Stomach (tissue), 9 donors: ENCODE measurements around the gene ADARB2. TPM values are rescaled to one million over a fixed set of nuclear protein-coding genes. Genes with fewer than 3 reads are reported as not detected.

Experiments used
- DNase-seq, 2 donors: peaks; one replicate each; pipeline versions ENCODE4 v3.0.0 to v3.0.0-alpha.2; 2013 to 2019
- H3K27ac ChIP-seq, 5 donors: fragments of 200-600 bp in 4 of 5; sonication (generic) in 4 of 5; one replicate each; pipeline ENCODE4 v1.5.1; 2013 to 2019; ENCODE audit warnings: mild to moderate bottlenecking in 1 of 5, moderate library complexity in 1 of 5
- H3K27me3 ChIP-seq, 3 donors: fragments of 200-600 bp; sonication (generic); one replicate each; pipeline ENCODE4 v1.5.1; 2017 to 2019; ENCODE audit warnings: mixed run types in 1 of 3
- H3K36me3 ChIP-seq, 4 donors: fragments of 200-600 bp; sonication (generic); 1 replicate in 3 of 4; 2 replicates in 1 of 4; pipeline ENCODE4 v1.5.1; 2016 to 2019
- H3K4me1 ChIP-seq, 4 donors: fragments of 200-600 bp; sonication (generic); one replicate each; pipeline ENCODE4 v1.5.1; 2016 to 2019
- H3K4me3 ChIP-seq, 4 donors: fragments of 200-600 bp; sonication (generic) in 3 of 4; one replicate each; pipeline ENCODE4 v1.5.1; 2016 to 2019; ENCODE audit warnings: mild to moderate bottlenecking in 1 of 4
- H3K9me3 ChIP-seq, 4 donors: fragments of 200-600 bp; sonication (generic); one replicate each; pipeline ENCODE4 v1.5.1; 2016 to 2019
- EP300 ChIP-seq: sonication (generic); formaldehyde crosslinking; IDR thresholded peaks from one replicate; pipeline ENCODE4 v1.6.1; 2017; ENCODE audit warnings: antibody characterized with exemption
- POLR2A ChIP-seq, 4 donors: fragments of 450-650 bp; IDR thresholded peaks; one replicate each; pipeline ENCODE4 v1.6.1; 2016; ENCODE audit warnings: antibody characterized with exemption in 4 of 4, control low read depth in 2 of 4, mild to moderate bottlenecking in 1 of 4, moderate library complexity in 1 of 4
- POLR2AphosphoS5 ChIP-seq, 3 donors: sonication (generic); formaldehyde crosslinking; IDR thresholded peaks; one replicate each; pipeline ENCODE4 v1.6.1; 2016; ENCODE audit warnings: antibody characterized with exemption in 3 of 3
- WGBS, 5 donors: extraction: QIAGEN DNeasy Blood & Tissue Kit in 3 of 5; methylation state at CpG; one replicate each; pipeline versions ENCODE4 v1.1.5 to v1.1.7; 2013 to 2018; 5-methylcytosine and 5-hydroxymethylcytosine counted together
- intact Hi-C: fragments of 100-400 bp; cut with DNase I; formaldehyde crosslinking; loops from one replicate; pipeline ENCODE4 v1.15.1; 2023; ENCODE audit warnings: low total_unique reads
- polyA plus RNA-seq, 3 donors: library from polyadenylated mRNA; stranded (reverse); fragments of 200-250 nt; gene quantifications; one replicate each; pipeline ENCODE4 v1.2.3, GENCODE V29; 2013
- total RNA-seq, 5 donors: library from RNA; depleted of rRNA; stranded (reverse); fragments of >200 nt; gene quantifications; one replicate each; pipeline versions ENCODE4 v1.1.0 to v1.2.3, GENCODE V29; 2014 to 2016
- TF ChIP-seq, protein P1 (sequence below), 7 experiments: fragments of 450-650 bp in 4 of 7; fragments of 200-600 bp in 3 of 7; sonication (generic) in 3 of 7; IDR thresholded peaks; one replicate each; pipeline ENCODE4 v1.5.1; 2016 to 2019; ENCODE audit warnings: antibody characterized with exemption in 7 of 7, control low read depth in 2 of 7, mild to moderate bottlenecking in 1 of 7
- donor health status: healthy with polysubstance abuse.
- donor health status: Bipolar disorder and iron deficiency.
- donor health status: healthy.

The ADARB2 gene
- total and polyA plus RNA-seq, 8 donors, result 0.55 to 4.1 (median 1.4) TPM; not detected in 1

GRCh38 chr10:1376384-1376945, 360.9 kb downstream of the ADARB2 start:
- no peak overlapping the region for H3K27ac ChIP-seq
- intact Hi-C loops, result no loop called here
- no peak for DNase-seq
- no peaks in the 10 kb centered on the region for H3K9me3 ChIP-seq
- no peak overlapping the region for H3K4me3 ChIP-seq
- H3K36me3 ChIP-seq, result no peaks in the 10 kb centered on the region
- TF ChIP-seq POLR2A (IDR thresholded peaks at IDR 0.05) (no peak), POLR2AphosphoS5 (IDR thresholded peaks at IDR 0.05) (no peak), EP300 (no peak)
- TF ChIP-seq, protein P1, sequence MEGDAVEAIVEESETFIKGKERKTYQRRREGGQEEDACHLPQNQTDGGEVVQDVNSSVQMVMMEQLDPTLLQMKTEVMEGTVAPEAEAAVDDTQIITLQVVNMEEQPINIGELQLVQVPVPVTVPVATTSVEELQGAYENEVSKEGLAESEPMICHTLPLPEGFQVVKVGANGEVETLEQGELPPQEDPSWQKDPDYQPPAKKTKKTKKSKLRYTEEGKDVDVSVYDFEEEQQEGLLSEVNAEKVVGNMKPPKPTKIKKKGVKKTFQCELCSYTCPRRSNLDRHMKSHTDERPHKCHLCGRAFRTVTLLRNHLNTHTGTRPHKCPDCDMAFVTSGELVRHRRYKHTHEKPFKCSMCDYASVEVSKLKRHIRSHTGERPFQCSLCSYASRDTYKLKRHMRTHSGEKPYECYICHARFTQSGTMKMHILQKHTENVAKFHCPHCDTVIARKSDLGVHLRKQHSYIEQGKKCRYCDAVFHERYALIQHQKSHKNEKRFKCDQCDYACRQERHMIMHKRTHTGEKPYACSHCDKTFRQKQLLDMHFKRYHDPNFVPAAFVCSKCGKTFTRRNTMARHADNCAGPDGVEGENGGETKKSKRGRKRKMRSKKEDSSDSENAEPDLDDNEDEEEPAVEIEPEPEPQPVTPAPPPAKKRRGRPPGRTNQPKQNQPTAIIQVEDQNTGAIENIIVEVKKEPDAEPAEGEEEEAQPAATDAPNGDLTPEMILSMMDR (IDR thresholded peaks at IDR 0.05), result no peak
- WGBS, 5 donors, result 70 to 84% (median 81%) methylated on average over 7 to 11 of the region's 11 CpGs
- H3K27me3 ChIP-seq, result peaks cover 0 to 43% (median 17%) of the 10 kb centered on the region in 3 donors
- no peaks in the 10 kb centered on the region for H3K4me1 ChIP-seq

DNA sequence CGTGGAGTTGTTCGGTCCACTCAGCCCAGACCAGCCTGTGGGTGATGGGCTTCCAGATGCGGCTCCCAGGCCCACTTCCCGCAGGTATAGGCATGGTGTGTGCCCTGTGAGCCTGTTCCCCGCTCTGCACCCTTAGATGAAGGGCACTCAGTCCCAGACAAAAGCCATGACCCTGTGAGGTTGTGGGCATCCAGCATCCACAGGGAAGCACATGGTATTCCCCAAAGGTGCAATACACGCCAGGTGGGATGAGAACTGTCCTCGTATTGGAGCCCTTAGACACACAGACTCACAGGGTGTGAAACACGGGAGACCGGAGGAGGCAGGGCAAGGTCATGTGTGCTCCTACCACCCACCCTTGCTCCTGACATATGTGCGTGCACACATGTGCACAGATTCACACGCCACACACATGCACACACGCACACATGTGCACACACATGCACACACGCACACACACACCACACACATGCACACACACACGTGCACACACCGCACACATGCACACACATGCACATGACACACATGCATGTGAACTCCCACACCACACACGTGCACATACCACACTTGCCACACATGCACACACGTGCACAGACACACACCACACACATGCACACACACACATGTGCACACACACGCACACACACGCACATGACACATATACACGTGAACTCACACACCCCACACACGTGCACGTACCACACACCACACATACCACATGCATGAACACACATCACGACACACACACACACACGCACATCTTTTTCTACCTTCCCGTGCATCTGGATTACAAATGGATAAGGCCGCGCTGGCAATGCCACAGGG, 361.8 kb downstream of the ADARB2 start:
- H3K27me3 ChIP-seq, result peaks cover 0 to 41% (median 17%) of the 10 kb centered on the region in 3 donors
- 85 to 90% (median 87%) methylated on average over 26 to 27 of the region's 27 CpGs for WGBS, 5 donors
- intact Hi-C loops, result no loop called here
- no peaks in the 10 kb centered on the region for H3K9me3 ChIP-seq
- TF ChIP-seq, protein P1 (IDR thresholded peaks at IDR 0.05), result no peak
- TF ChIP-seq POLR2A (IDR thresholded peaks at IDR 0.05) (peak in 1 of 4 donors; percentile 87), POLR2AphosphoS5 (IDR thresholded peaks at IDR 0.05) (no peak), EP300 (no peak)
- no peak overlapping the region for H3K4me3 ChIP-seq
- no peak overlapping the region for H3K27ac ChIP-seq
- H3K36me3 ChIP-seq, result no peaks in the 10 kb centered on the region
- DNase-seq, result no peak
- H3K4me1 ChIP-seq, result no peaks in the 10 kb centered on the region

GRCh38 chr10:1374511-1375345, 362.6 kb downstream of the ADARB2 start:
- Histone ChIP-seq H3K4me3 (no peak overlapping the region), H3K27ac (no peak overlapping the region), H3K4me1 (no peaks in the 10 kb centered on the region), H3K27me3 (peaks cover 0 to 36% (median 17%) of the 10 kb centered on the region in 3 donors), H3K36me3 (no peaks in the 10 kb centered on the region), H3K9me3 (no peaks in the 10 kb centered on the region)
- WGBS, 5 donors, result 85 to 94% (median 87%) methylated on average over 31 to 37 of the region's 37 CpGs
- TF ChIP-seq, protein P1 (IDR thresholded peaks at IDR 0.05), result no peak
- TF ChIP-seq EP300, result no peak
- TF ChIP-seq POLR2A (IDR thresholded peaks at IDR 0.05), result no peak
- no peak for TF ChIP-seq POLR2AphosphoS5 (IDR thresholded peaks at IDR 0.05)
- no peak for DNase-seq
- intact Hi-C loops, result no loop called here

DNA sequence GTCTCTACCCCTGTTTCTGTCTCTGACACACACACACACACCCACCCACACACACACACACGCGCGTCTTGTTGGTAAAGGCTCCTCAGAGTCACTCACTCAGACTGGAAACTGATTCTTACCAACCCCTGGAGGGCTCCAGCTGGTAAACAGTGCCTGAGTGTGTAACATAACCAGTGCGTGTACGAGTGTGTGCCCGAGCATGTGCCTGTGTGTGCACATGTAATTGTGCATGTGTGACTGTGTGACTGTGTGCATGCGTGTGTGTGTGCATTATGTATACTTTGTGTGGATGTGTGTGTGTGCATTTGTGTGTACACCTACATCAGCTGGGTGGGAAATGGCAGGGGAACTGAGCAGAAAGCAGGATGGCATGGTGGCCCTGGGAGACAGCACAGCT, 364.0 kb downstream of the ADARB2 start:
- intact Hi-C loops, result no loop called here
- no peak for DNase-seq
- peaks cover 0 to 31% (median 3%) of the 10 kb centered on the region in 3 donors for H3K27me3 ChIP-seq
- no peak overlapping the region for H3K27ac ChIP-seq
- no peak overlapping the region for H3K4me3 ChIP-seq
- H3K36me3 ChIP-seq, result no peaks in the 10 kb centered on the region
- H3K4me1 ChIP-seq, result no peaks in the 10 kb centered on the region
- H3K9me3 ChIP-seq, result no peaks in the 10 kb centered on the region
- TF ChIP-seq, protein P1 (IDR thresholded peaks at IDR 0.05), result no peak
- TF ChIP-seq EP300 (no peak), POLR2A (IDR thresholded peaks at IDR 0.05) (no peak), POLR2AphosphoS5 (IDR thresholded peaks at IDR 0.05) (no peak)
- WGBS, 5 donors, result 82 to 95% (median 91%) methylated on average over 7 of the region's 7 CpGs
